ENCODE data around the gene AMDHD1. TPM values are rescaled to one million over a fixed set of nuclear protein-coding genes. Genes with fewer than 3 reads are reported as not detected.
A peak's percentile ranks its signal among the peaks of the same experiment; 100 is the strongest.

AMDHD1 gene
- total RNA-seq = 0.31 to 0.42 TPM in 2 of 3 replicates, not detected in the other
- long read RNA-seq, partial matches to known transcripts = 0 of 1 reads
- long read RNA-seq, other reads (novel, unspliced or antisense) = 0 of 1 reads

DNA sequence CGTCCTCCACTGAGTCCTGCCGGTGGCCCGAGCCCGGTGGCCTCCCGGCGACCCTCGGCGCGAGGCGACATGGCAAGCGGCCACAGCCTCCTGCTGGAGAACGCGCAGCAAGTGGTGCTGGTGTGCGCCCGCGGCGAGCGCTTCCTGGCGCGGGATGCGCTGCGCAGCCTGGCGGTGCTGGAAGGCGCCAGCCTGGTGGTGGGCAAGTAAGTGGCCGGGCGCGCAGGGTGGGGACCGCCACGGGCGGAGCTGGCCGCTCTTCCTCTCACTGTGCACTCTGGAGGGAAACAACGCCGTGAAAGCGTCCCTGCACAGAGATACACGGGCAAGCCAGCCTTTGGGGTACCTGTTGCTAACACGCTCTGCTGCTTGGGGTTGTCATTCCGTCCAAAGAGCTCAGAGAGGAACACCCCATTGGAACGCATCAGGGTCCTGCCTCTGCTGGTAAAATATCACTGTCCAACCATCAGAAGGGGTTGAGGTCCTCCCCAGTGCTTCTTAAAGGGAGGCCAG is at the start of gene AMDHD1:
TSS of gene AMDHD1 (plus strand) at position 2 of the 513 bp plus-strand sequence. CDS start at position 70, 68 bp downstream.
- Mint-ChIP-seq H3K27ac (ENCODE audit: unreplicated experiment) (peak within 1 kb of the TSS; percentile 42), H3K4me1 (ENCODE audit: low read depth) (peaks cover 3% of the 10 kb centered on the region), H3K27me3 (ENCODE audit: low read depth) (peaks cover 20% of the 10 kb centered on the region), H3K36me3 (ENCODE audit: low read depth) (peaks cover 2% of the 10 kb centered on the region), H3K4me3 (ENCODE audit: unreplicated experiment) (peak within 1 kb of the TSS; percentile 88), H3K9me3 (ENCODE audit: low read depth) (no peaks in the 10 kb centered on the region)
- TF ChIP-seq, protein P1, sequence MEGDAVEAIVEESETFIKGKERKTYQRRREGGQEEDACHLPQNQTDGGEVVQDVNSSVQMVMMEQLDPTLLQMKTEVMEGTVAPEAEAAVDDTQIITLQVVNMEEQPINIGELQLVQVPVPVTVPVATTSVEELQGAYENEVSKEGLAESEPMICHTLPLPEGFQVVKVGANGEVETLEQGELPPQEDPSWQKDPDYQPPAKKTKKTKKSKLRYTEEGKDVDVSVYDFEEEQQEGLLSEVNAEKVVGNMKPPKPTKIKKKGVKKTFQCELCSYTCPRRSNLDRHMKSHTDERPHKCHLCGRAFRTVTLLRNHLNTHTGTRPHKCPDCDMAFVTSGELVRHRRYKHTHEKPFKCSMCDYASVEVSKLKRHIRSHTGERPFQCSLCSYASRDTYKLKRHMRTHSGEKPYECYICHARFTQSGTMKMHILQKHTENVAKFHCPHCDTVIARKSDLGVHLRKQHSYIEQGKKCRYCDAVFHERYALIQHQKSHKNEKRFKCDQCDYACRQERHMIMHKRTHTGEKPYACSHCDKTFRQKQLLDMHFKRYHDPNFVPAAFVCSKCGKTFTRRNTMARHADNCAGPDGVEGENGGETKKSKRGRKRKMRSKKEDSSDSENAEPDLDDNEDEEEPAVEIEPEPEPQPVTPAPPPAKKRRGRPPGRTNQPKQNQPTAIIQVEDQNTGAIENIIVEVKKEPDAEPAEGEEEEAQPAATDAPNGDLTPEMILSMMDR (IDR thresholded peaks at IDR 0.05) = peak; percentile 68
- DNase-seq (ENCODE audit: low spot score) = no peak

- Mint-ChIP-seq H3K4me1 (ENCODE audit: low read depth) (no peaks in the 10 kb centered on the region), H3K9me3 (ENCODE audit: low read depth) (no peaks in the 10 kb centered on the region), H3K27me3 (ENCODE audit: low read depth) (peaks cover 8% of the 10 kb centered on the region), H3K27ac (ENCODE audit: unreplicated experiment) (no peak overlapping the region), H3K36me3 (ENCODE audit: low read depth) (no peaks in the 10 kb centered on the region), H3K4me3 (ENCODE audit: unreplicated experiment) (no peak overlapping the region)
- TF ChIP-seq, protein P1 (IDR thresholded peaks at IDR 0.05) = no peak
- DNase-seq (ENCODE audit: low spot score) = no peak
Observed at GRCh38 chr12:95896846-95897245, 46.3 kb upstream of the AMDHD1 start.

GRCh38 chr12:95898081-95898480 is 45.0 kb upstream of the AMDHD1 start:
- peaks cover 1% of the 10 kb centered on the region for H3K9me3 Mint-ChIP-seq (ENCODE audit: low read depth)
- TF ChIP-seq, protein P1 (IDR thresholded peaks at IDR 0.05) = no peak
- H3K36me3 Mint-ChIP-seq (ENCODE audit: low read depth) = no peaks in the 10 kb centered on the region
- H3K4me1 Mint-ChIP-seq (ENCODE audit: low read depth) = peaks cover 4% of the 10 kb centered on the region
- H3K27me3 Mint-ChIP-seq (ENCODE audit: low read depth) = peaks cover 8% of the 10 kb centered on the region
- no peak for DNase-seq (ENCODE audit: low spot score)
- H3K27ac Mint-ChIP-seq (ENCODE audit: unreplicated experiment) = no peak overlapping the region
- no peak overlapping the region for H3K4me3 Mint-ChIP-seq (ENCODE audit: unreplicated experiment)

- Mint-ChIP-seq H3K36me3 (ENCODE audit: low read depth) (no peaks in the 10 kb centered on the region), H3K9me3 (ENCODE audit: low read depth) (peaks cover 4% of the 10 kb centered on the region), H3K4me1 (ENCODE audit: low read depth) (peaks cover 13% of the 10 kb centered on the region), H3K27ac (ENCODE audit: unreplicated experiment) (peak overlapping the region; percentile 69), H3K27me3 (ENCODE audit: low read depth) (peaks cover 6% of the 10 kb centered on the region), H3K4me3 (ENCODE audit: unreplicated experiment) (no peak overlapping the region)
- TF ChIP-seq, protein P1 (IDR thresholded peaks at IDR 0.05) = no peak
- no peak for DNase-seq (ENCODE audit: low spot score)
Observed at GRCh38 chr12:95908573-95908972, 34.6 kb upstream of the AMDHD1 start.

DNA sequence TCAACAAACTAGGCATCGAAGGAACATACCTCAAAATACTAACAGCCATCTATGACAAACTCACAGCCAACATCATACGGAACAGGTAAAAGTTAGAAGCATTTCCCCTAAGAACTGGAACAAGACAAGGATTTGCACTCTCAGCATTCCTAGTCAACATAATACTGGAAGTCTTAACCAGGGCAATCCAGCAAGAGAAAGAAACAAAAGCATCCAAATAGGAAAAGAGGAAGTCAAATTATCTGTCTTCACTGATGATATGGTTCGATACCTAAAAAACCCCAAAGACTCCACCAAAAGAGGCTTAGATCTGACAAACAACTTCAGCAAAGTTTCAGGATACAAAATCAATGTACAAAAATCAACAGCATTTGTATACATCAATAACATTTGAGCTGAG is 33.3 kb upstream of the AMDHD1 start:
- Mint-ChIP-seq H3K36me3 (ENCODE audit: low read depth) (no peaks in the 10 kb centered on the region), H3K27me3 (ENCODE audit: low read depth) (peaks cover 5% of the 10 kb centered on the region), H3K4me3 (ENCODE audit: unreplicated experiment) (no peak overlapping the region), H3K9me3 (ENCODE audit: low read depth) (peaks cover 4% of the 10 kb centered on the region), H3K4me1 (ENCODE audit: low read depth) (peaks cover 13% of the 10 kb centered on the region), H3K27ac (ENCODE audit: unreplicated experiment) (no peak overlapping the region)
- TF ChIP-seq, protein P1 (IDR thresholded peaks at IDR 0.05) = no peak
- DNase-seq (ENCODE audit: low spot score) = no peak

Data from chondrocyte (in vitro differentiated cells).